ENCODE measurements around the gene OPRL1.
A peak's percentile ranks its signal among the peaks of the same experiment; 100 is the strongest.

Gene OPRL1

DNA sequence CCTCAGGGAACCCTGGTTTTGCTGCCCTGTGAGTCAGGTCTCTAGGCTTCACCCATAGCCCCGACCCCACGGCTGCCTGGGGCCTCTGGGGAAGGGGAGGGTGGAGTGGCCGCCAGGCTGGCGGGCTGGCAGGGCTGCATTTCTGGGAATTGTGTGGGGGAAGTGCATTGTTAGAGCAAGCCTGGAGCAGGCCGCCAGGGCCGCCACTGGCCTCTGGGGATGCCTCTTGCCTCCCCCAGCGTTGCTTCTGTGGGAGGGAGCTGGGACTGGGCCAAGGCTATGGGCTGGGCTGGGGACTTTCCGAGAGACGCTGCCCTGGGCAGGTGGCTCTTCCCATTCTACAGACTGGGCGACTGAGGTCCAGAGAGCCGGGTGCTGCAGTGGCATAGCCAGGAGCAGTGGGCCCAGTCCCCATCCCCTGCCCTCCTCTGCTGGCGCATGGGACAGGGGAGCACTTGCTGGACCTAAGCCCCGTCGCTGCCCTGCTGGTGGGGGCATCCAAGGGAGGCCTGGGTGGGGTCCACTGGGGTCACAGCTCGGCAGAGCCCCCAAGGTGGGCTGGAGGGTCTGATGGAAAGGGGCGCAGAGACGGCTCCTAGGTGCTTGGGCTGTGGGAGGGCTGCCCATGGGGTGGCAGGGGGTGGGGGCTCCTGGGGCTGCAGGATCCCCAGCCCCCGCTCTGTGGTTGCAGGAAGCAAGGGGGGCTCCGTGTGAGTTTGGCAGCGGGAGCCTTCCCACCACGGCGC is 23.8 kb upstream of the OPRL1 start:
- H3K27ac ChIP-seq, result no peak overlapping the region
- no peak for DNase-seq (ENCODE audit: low read depth, low spot score)

DNA sequence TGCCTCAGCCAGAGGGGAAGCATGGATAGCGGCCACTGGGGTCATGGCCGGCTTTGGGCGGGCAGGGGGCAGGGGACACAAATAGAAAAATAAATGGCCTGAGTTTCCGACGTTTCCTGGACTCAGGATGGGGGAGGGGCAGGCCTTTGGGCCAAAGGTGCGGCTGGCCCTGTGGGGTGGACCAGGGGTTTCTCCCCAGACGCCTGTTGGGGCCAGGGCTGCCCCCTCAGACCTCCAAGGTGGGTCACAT is 23.3 kb upstream of the OPRL1 start:
- no peak overlapping the region for H3K27ac ChIP-seq
- no peak for DNase-seq (ENCODE audit: low read depth, low spot score)

DNA sequence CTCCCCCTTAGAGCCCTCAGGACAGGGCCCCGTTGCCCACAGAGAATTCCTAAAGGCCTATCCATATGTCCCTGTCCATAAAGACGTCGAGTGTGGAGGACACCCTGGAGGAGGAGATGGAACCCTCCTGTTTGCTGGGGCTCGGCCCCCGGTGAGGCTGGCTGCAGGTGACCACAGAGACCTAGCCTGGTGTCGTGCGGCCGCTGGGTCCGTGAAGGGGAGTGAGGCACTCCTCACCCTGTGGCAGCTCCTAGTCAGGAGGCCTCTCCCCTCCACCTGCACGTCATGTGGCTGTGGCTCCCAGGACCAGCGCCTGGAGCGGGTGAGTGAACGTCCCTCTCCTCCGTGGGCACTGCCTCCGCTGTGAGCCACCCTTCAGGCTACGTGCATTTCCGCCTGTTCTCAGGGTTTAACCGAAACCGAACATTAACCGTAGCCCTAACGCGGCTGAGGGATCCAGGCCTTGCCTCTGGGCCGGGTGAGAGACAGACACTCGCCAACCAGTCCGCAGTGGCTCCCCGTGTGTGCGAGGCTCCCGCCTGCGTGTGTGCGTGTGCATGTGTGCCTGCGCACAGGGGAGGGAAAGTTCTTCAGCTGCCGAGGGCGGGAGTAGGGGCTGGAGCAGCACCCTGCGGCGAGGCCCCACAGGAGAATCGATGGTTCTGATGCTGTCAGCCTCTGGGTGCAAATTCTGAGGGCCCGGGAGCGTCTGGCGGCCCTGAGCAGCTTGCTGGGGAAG is 22.8 kb upstream of the OPRL1 start:
- no peak for DNase-seq (ENCODE audit: low read depth, low spot score)
- H3K27ac ChIP-seq, result no peak overlapping the region

DNA sequence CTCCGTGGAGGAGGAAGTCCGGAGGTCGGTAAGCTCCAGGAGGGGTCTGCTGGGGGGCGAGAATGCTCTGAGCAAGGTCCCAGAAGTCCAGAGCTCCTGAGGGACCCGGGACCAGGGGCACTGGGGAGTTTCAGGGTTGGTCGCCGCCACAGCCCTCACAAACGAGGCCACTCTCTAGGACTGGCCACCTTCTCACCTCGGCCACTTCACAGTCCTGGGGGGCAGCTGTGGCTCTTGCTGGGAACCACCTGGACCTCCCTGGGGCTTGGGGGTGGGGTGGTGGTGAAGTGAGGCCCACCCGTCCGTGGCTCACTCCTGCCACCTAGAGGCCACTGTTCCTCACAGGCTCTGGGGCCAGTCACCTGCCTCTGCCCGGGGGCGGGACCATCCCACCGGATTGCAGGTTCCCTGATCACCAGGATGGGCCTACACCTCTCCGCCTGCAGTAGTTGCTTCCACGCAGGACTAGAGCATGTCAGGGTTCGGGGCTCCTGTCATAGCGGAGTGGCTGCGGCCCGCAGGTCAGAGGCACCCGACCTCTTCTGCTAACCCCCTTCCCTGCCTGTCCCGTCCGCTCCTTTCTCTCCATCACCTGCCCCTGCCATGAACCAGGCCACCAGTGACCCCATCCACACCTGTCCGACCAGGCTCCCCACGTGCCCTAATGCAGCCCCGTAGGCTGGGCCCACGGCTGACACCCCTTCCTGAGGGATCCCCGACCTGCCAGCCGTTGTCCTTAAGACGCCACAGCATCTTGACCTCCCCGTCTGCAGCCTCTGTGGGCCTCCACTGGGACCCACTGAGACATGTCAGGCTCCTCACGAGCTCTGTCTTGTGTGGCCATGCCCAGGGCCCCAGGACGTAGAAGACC is 22.0 kb upstream of the OPRL1 start:
- no peak for DNase-seq (ENCODE audit: low read depth, low spot score)
- H3K27ac ChIP-seq, result no peak overlapping the region

DNA sequence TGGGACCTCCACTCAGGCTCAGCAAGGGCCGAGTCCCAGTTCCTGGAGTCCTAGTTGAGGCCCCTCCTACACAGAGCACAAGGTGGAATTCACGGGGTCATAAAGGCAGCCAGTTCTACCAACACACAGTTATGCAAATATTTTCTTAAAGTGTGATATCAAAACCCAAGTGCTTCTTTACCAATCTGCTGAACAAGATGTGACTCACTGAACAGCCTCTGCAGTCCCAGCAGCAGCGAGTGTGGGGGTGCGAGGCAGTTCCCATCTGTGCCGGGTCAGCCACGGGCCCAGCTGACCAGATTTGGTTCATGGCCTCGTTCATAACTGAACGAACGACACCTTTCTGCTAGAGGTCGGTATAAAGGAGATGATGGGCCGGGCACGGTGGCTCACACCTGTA is 21.3 kb upstream of the OPRL1 start:
- no peak for DNase-seq (ENCODE audit: low read depth, low spot score)
- H3K27ac ChIP-seq, result no peak overlapping the region

DNA sequence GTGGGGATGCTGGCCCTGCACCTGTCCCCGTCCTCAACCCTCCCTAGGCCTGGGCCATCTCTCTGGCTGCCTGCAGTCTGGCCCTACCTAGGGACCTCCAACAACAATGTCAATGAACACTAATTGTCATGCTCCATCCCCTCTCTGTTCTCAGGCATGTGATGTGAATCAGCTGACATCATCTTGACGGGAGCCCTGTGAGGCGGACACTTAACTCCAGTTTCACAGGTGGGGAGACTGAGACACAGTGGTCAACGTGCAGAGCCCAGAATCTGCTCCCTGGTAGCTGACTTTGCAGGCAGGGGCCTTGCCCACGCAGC is 17.6 kb upstream of the OPRL1 start:
- peak overlapping the region; percentile 62 for H3K27ac ChIP-seq
- DNase-seq (ENCODE audit: low read depth, low spot score), result no peak

DNA sequence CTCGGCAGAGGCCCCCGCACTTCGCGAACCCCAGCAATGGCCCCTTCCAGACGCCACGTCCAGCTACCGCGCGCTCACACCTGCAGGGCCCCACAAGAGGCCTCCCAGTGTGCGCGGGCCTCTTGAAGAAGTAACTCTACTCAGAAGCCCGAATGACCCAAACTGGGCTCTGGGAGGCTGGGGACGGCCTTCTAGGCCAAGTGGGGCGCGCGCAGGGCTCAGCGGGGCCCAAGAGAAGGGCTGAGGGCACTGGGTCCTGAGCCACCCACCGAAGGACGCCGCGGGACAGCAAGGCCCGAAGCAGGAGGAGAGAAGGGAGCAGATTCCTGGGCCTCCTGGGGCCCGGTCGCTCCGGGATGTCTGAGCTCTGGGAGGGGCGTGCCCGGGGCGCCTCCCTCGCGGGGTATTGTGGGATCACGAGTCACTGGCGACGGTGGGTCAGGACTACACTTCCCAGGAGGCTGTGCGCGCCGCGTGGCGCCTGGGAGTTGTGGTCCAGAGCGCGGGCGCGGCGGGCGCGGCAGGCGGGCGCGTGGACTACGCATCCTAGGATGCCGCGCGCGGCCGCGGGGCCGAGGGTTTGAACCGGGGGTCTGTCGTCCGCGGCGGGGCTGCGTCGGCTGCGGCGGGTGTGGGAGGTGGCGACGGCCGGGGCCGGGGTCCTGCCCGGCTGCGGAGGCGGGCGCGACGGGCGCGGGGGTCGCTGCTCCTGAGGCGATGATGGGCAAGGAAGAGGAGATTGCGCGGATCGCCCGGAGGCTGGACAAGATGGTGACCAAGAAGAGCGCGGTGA is 17.1 kb upstream of the OPRL1 start, which contains the start of gene TCEA2:
TCEA2 (plus strand) TSS at position 603 of the 793 bp plus-strand sequence; CDS start at position 718, 115 bp downstream.
- H3K27ac ChIP-seq, result peak within 1 kb of the TSS; percentile 62
- peak; percentile 77 for DNase-seq (ENCODE audit: low read depth, low spot score)

DNA sequence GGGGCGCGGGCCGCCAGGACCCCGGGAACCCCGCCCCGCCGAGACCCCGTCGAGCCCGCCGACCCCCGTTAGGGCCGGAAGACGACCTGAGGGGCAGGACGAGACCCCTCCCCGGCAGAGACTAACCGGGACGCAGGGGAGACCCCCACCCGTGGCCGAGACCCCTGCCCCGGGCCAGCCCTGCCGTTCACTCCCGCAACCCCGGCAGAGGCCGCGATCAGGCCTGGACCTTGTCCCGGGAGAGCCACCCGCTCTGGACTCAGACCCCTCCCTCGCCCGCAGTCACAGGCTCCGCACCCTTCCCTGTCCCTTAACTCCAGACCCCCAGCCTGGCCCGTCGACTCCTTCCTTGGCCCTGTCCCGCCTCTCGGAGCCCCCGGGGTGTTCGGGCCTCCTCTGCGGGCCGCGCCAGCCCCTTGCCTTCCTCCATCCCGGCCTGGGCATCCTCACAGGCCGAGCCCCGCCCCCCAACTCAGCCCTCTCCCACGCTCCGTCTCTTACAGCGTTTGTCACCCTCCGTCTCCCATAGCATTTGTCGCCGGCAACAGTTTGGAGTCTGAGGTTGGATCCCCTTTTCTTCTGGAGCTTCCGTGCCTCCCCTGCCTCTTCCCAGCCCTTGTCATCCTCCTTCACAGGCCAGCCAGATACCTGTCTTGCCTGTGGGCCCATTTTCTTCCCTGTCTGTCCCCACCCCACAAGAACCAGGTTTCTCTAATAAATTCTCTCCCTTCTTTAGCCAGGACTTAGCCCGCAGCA is 16.3 kb upstream of the OPRL1 start:
- DNase-seq (ENCODE audit: low read depth, low spot score), result no peak
- peak overlapping the region; percentile 62 for H3K27ac ChIP-seq

DNA sequence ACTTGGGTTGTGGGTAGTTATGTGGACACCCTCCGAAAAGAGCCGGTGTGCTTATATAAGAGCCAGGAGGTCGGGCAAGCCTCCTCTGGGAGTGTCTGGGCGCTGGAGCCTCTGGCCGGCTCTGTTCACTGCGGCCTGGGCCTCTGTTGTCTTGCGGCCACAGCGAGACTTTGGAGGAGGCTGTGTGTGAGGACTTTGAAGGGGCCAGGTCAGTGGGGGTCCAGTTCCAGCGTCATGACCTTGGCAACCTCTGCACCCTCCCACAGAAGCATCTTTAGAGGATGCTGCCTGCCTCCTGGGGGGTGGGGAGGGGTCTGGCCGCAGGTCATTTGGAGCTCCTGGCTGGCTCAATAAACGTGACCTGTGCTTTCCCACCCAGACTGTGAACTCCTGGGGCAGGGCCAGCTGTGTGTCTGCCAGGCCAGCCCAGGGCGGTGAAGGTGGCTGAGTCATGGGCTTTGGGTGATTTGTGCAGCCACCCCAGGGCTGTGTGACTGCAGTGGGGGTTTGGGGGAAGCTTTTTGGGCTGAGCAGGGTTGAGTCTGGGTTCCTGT is 15.7 kb upstream of the OPRL1 start:
- peak overlapping the region; percentile 62 for H3K27ac ChIP-seq
- no peak for DNase-seq (ENCODE audit: low read depth, low spot score)

DNA sequence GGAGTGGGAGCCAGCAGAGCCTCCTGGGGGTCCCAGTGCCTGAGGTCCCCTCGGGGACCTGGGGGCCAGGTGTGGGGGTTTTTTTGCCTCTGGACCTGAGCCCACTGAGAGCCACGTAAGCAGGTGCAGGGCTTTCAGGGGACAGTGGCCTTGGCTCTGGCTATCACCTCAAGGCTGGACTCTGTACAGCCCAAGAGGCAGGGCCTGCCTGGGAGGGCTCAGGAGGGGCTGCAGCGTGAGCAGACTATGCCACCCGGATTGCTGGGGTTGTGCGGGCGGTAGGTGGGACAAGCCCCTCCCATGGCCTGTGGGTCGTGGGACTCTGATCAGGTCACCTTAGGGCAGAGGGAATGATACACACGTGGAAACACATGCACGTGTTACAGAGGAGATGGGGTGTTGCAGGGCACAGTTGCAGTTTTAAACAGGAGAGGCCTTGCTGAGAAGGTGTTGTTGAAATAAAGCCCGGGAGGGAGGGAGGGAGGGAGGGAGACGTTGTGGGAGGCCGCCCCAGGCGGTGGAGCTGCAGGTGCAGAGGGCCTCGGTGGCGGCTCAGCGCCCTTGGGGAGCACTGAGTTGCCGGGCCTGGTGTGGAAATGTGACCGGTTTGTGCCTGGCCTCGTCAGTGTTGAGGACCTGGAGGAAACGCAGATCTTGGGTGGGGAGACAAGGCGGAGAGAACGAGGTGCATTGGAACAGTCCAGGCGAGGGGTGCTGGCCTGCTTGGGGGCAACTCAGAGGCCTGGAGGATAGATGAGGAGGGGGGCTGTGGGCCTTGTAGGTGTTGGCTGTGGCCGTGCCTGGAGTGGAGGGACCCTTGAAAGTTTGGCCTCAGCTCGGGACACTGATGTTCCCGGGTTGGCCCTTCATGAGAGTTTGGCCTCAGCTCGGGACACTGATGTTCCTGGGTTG is 14.6 kb upstream of the OPRL1 start:
- DNase-seq (ENCODE audit: low read depth, low spot score), result no peak
- no peak overlapping the region for H3K27ac ChIP-seq

DNA sequence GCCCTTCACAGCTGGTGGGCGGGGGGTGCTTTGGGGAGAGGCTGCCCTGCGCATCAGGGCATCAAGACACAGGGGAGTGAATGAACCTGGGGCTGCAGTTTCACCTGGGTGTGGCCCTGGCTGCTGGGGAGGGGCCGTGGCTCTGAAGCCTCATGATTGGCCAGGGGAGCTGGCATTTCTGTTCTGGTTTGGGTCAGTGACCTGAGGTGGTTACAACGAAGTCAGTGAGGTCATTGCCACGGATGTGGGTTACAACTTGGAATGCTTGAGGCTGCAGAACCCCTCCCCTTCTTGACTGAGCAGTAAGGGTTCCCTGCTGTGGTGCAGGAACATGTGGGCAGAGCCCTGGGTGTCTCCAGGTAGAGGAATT is 13.9 kb upstream of the OPRL1 start:
- DNase-seq (ENCODE audit: low read depth, low spot score), result peak; percentile 10
- H3K27ac ChIP-seq, result no peak overlapping the region

DNA sequence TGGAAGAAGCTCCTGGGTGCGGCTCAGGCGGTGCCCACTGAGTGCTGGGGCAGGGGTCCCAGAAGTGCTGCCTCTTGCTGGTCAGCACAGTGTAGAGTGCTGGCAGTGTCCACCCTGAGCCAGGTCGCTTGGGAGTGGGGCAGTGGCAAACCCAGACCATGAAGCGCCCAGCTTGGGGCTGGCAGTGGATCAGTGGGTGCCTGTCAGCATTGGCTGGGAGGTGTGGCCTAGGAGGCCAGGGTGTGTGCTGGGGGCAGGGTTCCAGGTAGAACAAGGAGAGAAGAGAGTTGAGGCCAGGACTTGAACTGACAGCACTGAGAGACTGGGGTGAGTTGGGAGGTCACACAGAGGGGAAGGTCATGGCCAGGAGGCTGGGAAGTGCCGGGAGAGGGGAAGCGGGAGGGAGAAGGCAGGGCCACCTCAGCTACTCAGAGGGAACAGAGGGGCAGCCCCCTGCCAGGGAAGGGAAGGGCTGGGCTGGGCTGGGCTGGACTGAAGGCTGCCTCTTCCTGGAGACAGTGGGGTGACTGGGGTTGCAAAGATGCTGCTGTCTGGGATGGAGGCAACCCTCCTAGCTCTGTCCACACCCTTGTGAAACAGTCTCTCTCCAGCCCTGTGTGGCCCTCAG is 12.8 kb upstream of the OPRL1 start:
- no peak for DNase-seq (ENCODE audit: low read depth, low spot score)
- H3K27ac ChIP-seq, result no peak overlapping the region

DNA sequence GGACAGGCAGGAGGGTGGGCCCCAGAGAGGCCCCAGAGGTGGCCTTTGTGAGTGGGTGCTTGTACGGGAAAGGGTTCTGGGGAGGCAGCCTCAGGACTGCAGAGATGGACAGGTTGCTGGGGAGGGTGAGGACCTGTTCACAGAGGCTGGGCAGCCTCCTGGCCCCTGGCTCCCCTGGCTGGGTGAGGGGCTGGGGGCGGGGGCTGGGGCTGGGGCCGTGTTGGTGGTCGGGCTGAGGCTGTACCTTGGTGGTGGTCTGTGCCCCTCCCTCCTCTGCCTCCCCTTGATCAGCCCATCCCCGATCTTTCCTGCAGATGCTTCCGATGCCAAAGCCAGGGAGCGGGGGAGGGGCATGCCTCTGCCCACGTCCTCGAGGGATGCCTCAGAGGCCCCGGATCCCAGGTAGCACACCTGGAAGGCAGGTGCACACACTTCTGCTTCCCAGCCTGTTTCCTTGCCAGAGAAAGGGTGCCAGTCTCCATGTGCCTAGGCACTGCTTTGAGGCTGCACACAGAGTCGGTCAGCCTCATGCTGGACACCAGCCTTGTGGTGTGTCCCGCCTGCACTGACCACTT is 12.1 kb upstream of the OPRL1 start:
- H3K27ac ChIP-seq, result no peak overlapping the region

DNA sequence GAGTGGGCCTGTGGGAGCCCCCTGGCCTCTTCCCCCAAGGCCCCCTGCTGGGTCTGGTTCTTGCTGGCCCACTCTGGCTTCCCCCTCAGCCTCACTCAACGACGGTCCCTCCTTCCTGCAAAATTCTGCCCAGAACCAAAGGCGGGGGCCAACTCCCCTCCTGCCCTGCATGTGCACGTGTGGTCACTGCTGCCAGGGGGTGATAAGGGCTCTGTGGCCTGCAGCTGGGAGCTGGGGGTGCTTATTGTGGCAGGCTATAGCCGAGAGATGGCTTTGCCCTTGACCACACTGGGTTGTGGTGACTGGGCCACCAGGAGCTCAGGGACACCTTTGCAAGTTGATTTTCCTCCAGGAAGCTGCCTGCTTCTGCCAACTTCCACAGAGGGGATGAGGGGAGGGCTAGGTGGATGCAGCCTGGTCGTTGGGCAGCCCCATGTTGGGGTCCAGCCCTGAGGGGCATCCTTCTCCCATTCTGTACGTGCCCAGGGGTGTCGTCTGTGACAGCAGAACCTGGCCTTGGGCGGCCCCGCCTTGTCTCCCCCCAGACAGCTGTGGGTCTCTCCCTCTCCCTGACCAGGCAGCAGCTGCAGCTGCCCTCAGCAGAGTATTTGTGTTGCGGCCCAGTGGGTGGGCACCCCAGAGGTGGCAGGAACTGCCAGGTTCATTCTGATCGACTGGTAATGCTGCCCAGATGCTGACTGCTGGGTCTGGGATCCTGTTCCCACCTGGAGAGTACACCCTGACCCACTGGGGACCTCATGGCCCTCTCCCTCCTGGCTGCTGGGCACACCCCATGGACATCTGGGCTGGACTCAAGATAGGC is 11.3 kb upstream of the OPRL1 start:
- no peak for DNase-seq (ENCODE audit: low read depth, low spot score)
- H3K27ac ChIP-seq, result no peak overlapping the region

More for the DNA sequence above, 12.1 kb upstream of the OPRL1 start:
- DNase-seq (ENCODE audit: low read depth, low spot score), result no peak

DNA sequence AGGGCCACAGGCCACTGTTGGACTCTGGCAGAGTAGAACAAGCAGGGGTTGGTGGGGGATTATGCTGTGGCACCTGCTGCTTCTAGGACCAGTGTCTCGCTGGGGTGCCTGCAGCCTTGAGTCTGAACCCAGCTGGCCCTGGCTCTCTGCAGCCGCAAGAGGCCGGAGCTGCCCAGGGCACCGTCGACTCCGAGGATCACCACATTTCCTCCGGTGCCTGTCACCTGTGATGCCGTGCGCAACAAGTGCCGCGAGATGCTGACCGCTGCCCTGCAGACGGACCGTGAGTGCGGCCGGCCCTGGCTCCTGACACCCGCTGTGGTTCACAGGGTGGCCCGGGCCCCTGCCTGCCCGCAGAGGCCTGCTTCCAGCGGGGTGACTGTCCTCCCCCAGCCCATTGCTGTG is 10.7 kb upstream of the OPRL1 start:
- DNase-seq (ENCODE audit: low read depth, low spot score), result no peak
- no peak overlapping the region for H3K27ac ChIP-seq

DNA sequence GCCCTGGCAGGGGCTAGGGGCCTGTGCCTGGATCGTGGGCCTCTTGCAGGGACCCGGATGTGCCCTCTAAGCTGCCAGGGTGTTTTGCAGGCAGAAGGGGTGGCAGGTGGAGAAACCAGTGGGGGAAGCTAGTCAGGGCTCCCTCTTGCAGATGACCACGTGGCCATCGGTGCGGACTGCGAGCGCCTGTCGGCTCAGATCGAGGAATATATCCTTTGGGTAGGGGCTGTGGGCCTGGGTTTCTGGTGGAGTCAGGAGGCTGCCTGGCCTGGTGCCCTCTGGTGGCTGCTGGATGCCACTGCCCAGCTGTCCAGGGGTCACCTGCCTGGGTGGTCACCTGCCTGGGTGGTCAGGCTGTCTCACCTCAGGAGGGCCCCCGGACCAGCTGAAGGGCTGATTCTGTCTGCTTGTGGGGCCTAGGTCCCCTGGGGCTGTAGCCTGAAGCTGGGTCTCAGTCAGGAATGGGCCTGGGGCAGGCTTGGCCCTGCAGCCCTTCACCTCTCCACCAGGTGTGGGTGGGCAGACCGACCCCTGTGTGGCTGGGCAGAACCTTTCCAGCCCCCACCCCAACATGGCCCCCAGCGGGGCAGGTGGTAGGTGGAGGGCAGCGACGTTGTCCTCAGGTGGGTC is 10.2 kb upstream of the OPRL1 start:
- H3K27ac ChIP-seq, result no peak overlapping the region
- DNase-seq (ENCODE audit: low read depth, low spot score), result no peak
